ENCODE measurements around the gene BOD1. TPM values are rescaled to one million over a fixed set of nuclear protein-coding genes. Genes with fewer than 3 reads are reported as not detected.
A peak's percentile ranks its signal among the peaks of the same experiment; 100 is the strongest.

The BOD1 gene
- total and polyA plus RNA-seq, 9 of the 15 experiments (the other 6 are each of a cell fraction or from before 2014, with no cell fraction given) = 10.1 to 31.6 (median 22.6) TPM

GRCh38 chr5:173602423-173602822 lies 14.0 kb downstream of the BOD1 start (continued):
- TF ChIP-seq ZFP30 (CRISPR knock-in tag; IDR thresholded peaks at IDR 0.05; ENCODE audit: borderline replicate concordance) (no peak), ATF3 (IDR thresholded peaks at IDR 0.05) (peak; percentile 97), ATF3 (CRISPR knock-in tag; conservative IDR thresholded peaks at IDR 0.05) (no peak), ETV6 (IDR thresholded peaks at IDR 0.05; ENCODE audit: borderline replicate concordance in 1 of 2, low read depth in 2 of 2, low read length in 1 of 2) (no peak), ETV6 (CRISPR knock-in tag; IDR thresholded peaks at IDR 0.05; ENCODE audit: borderline replicate concordance) (no peak), ATF7 (IDR thresholded peaks at IDR 0.05) (peak; percentile 91), THRB (CRISPR knock-in tag; conservative IDR thresholded peaks at IDR 0.05) (no peak), ZNF253 (CRISPR knock-in tag; conservative IDR thresholded peaks at IDR 0.05) (no peak), ELF2 (CRISPR knock-in tag; IDR thresholded peaks at IDR 0.05) (no peak), PHB (CRISPR knock-in tag; IDR thresholded peaks at IDR 0.05) (no peak), KDM5B (IDR thresholded peaks at IDR 0.05; ENCODE audit: insufficient replicate concordance, low read depth, low read length) (no peak), ARID2 (IDR thresholded peaks at IDR 0.05) (no peak), ZNF318 (IDR thresholded peaks at IDR 0.05; ENCODE audit: borderline replicate concordance in 1 of 2, low read depth in 1 of 2) (peak in 1 of 2 experiments; percentile 36; a peak in 1 of 4 replicates), ZNF146 (CRISPR knock-in tag; IDR thresholded peaks at IDR 0.05; ENCODE audit: unreplicated experiment) (no peak), MIER1 (IDR thresholded peaks at IDR 0.05; ENCODE audit: low read depth) (no peak), TAF1 (IDR thresholded peaks at IDR 0.05; ENCODE audit: control insufficient read depth, extremely low read depth, insufficient read depth, low read length, severe bottlenecking) (no peak), U2AF2 (optimal IDR thresholded peaks at IDR 0.05; ENCODE audit: low read depth, low read length) (no peak), ZNF217 (CRISPR knock-in tag; IDR thresholded peaks at IDR 0.05) (no peak)

All from K562 (cell line).